HG02840 (cell line): ENCODE data around the gene WDR89.
"Not testable (repeated sequence)": the region's sequence is repeated elsewhere in the genome, so short reads cannot be mapped to it uniquely, and the experiment has no call there.

Source experiments
- ATAC-seq: cut with Tn5 transposase; IDR thresholded peaks from one replicate; pipeline ENCODE4 v1.9.1; 2021; ENCODE audit warnings: mild to moderate bottlenecking, moderate library complexity, moderate number of reproducible peaks; ENCODE audit not compliant: unreplicated experiment, low FRiP score

The WDR89 gene, protein sequence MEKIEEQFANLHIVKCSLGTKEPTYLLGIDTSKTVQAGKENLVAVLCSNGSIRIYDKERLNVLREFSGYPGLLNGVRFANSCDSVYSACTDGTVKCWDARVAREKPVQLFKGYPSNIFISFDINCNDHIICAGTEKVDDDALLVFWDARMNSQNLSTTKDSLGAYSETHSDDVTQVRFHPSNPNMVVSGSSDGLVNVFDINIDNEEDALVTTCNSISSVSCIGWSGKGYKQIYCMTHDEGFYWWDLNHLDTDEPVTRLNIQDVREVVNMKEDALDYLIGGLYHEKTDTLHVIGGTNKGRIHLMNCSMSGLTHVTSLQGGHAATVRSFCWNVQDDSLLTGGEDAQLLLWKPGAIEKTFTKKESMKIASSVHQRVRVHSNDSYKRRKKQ

DNA sequence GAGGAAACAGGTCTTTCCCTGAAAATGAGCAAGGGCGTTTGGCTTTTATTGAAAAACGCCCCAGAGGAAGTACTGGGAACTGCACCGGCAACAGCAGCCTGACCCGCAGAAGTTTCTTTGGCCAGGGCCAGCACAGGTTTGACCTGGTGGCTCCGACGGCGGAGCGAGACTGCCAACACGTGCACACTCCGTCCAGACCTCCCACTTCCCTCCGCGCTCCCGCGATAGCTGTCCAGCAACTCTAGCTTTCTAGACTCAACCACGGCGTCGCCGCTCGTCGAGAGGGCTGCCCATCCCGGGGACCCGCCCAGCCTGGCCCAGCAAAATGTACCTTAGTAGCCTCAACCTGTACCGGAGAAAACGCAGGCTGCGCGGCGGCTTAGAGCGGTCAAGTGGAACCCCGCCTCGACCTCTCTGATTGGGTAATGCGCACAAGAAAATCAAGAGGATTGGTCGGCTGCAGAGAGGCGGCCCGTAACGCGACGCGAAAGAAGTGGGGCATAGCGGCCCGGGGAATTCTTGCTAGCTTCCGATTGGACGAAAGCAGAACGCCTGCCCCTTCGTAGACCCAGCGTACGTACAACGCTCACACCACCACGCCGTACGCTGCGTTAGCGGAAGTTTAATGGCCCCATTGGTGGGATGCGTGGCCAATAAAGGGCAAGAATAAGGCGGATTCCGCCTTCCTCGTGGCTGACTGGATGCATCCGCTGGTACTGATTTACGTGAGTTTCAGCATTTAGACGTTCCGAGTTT, at the start of gene WDR89:
WDR89 (minus strand) TSS at position 399 of the 756 bp plus-strand sequence. CDS start 41,929 bp downstream, outside the sequence.
- peak; percentile 89 for ATAC-seq

- no peak for ATAC-seq
Measured at GRCh38 chr14:63689132-63689531, 47.5 kb upstream of the WDR89 start.

DNA sequence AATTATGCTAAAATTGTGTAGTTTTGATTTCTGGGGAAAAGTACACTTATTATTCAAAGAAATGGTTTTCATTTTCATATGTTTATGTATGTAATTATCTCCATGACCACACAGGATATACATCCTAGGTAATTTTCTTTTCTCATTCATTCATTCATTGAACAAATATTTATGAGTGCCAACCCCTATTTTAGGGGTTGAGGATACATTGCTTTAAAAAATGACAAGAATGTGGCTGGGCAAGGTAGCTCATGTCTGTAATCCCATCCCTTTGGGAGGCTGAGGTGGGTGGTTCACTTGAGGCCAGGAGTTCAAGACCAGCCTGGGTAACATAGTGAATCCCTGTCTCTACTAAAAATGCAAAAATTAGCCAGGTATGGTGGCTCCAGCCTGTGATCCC, 45.3 kb upstream of the WDR89 start:
- no peak for ATAC-seq

GRCh38 chr14:63685401-63685800, 43.7 kb upstream of the WDR89 start:
- ATAC-seq, result no peak

DNA sequence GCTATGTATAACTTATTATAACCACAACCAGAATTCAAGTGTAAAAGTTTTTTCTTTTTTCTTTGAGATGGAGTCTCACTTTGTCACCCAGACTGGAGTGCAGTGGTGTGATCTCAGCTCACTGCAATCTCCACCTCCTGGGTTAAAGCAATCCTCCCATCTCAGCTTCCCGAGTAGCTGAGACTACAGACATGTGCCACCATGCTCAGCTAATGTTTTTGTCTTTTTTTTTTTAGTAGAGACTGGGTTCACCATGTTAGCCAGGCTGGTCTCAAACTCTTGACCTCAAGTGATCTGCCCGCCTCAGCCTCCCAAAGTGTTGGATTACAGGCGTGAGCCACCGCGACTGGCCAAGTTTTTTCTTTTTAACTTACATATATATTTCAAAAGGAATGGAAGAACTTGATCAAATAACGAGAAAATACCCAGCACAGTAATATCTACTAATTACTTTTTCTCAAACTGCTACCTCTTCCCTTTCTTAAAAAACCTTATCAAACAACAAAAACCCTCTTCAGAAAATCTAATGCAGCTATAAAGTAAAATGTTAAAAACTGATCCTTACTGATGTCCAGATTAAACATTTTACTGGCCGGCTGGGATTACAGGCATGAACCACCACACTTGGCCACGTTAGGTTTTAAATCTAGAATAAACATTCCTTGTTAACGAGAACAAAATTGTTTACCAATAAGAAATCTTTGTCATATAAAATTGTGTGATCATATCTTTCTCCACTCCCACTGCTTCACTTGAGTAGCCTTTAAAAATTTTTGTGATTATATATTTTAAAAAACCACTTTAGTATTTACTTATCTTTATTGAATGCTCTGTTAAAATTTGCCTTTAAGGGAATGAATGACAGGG, 41.3 kb upstream of the WDR89 start:
- ATAC-seq, result no peak

- no peak for ATAC-seq
Measured at GRCh38 chr14:63678536-63678935, 36.9 kb upstream of the WDR89 start.

DNA sequence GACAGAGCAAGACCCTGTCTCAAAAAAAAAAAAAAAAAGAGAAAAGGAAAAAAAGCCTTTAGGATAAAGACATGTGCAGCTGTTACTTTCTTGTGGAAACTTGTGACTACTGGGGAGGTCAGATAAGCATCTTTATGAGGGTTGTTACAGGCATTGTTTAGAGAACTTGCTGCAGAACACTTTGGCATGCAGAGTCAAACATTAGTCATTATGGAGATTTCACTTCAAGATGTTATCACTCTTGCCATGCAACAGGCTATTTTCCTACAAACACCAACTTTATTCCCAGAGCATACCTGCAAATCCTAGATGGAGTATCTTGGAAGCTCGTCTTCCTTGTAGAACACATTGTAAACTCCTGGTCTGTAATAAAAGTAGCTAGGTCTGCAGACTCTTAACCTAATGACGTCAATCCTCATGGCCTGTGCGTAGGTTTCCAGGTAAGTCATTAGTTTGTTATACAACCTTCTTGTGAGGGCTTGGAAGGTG, 36.3 kb upstream of the WDR89 start:
- ATAC-seq, result no peak

DNA sequence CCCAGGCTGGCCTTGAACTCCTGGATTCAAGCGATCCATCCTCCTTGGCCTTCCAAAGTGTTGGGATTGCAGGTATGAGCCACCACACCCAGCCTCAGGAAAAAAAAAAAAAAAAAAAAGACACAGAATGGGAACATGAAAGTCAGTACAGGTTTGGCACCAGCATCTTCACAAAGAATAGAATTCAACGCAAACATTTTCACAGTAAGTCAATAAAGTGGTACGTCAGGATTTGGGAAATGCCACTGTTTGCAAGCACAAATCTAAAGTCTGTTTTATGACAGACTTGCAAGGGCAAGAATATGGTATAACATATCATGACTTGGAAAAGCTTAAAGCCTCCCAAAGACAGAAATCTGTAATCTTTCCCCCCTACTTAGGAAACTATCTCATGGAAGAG, 34.9 kb upstream of the WDR89 start:
- ATAC-seq, result no peak

- no peak for ATAC-seq
Measured at GRCh38 chr14:63673886-63674497, 32.3 kb upstream of the WDR89 start.

GRCh38 chr14:63673255-63673654, 31.6 kb upstream of the WDR89 start:
- ATAC-seq, result no peak

GRCh38 chr14:63672417-63673180, 30.9 kb upstream of the WDR89 start:
- ATAC-seq, result no peak

DNA sequence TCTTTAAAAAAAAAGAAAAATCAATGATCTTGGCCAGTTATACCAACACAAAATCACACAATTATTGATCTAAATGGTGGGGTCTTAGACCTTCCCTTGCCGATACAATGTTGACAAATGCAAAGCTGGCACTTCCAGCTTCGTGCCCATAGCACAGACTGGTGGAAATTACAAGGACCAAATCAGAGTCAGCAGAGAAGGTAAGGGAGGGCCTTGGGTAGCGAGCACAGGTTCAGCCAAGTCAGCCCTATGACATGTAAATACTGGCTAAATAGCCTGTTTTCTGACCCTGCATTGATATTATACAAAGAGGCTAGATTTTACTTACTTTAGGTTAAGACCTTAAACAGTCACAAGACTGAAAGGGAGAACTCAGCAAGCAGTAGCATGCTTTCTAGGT, 30.3 kb upstream of the WDR89 start:
- ATAC-seq, result no peak

DNA sequence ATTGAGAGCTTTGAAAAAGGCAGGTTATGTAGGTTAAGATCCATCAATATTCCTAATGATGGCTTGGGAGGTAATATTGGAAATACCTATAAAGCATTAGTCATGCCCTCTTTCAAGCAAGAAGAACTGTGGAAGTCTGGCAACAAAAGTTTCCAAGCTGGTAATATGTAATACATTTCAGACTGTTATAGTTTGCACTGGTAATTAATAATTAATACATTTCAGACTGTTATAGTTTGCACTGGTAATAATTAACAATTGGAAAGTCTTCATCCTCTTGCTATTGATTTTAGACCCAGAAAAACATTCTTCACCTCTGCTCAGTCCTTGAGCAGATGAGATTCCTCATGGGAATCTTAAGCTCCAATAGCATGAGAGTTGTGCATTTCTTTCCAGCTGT, 29.0 kb upstream of the WDR89 start:
- no peak for ATAC-seq

DNA sequence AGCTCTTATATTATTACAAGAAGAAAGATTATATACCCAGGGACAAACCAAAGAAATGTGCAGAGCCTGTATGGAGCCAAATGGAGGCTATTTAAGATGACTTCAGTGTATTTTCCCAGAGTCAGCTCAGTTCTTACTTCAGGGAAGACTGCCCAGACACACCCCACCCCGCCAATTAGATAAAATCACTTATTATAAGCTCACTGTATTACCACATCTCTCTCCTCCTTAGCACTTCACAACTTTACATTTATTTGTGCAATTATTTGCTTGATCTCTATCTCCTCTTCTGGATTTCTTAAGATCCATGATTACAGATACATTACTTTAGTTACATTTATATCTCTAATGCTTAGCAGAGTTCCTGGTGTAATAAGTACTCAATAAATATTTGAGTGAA, 24.7 kb upstream of the WDR89 start:
- ATAC-seq, result no peak

GRCh38 chr14:63663428-63664341, 22.0 kb upstream of the WDR89 start:
- ATAC-seq, result no peak

DNA sequence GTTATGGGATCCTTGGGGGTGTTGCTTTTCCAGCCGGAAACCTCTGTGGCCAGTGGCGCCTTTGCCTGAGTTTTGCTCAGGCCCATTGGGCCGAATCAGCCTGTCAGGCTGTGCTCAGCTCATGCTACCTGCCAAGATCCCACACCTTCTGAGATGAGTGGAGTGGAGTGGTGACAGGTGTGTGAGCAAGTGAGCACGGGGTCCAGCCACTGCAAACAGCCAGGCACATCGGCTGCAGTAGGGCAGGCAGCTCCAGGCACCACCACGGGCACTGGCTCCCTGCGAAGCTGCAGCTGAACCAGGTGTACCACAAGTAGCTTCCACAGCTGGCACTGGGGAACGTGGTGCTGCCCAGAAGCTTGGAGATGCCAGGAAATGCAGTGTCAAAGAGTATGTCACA, 21.1 kb upstream of the WDR89 start:
- no peak for ATAC-seq

DNA sequence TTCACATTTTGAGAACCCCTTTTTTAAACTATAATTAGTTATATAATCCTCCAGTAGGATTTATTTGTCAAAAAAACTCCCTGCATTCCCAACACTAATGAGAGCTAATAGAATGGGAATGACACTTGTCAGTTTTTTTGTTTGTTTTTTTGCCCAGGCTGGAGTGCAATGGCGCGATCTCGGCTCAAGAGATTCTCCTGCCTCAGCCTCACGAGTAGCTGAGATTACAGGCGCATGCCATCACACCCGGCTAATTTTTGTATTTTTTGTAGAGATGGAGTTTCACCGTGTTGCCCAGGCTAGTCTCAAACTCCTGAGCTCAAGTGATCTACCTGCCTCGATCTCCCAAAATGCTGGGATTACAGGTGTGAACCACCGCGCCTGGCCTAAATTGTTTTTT, 20.2 kb upstream of the WDR89 start:
- not testable (repeated sequence) for ATAC-seq

- no peak for ATAC-seq
Measured at GRCh38 chr14:63659726-63660125, 18.1 kb upstream of the WDR89 start.

DNA sequence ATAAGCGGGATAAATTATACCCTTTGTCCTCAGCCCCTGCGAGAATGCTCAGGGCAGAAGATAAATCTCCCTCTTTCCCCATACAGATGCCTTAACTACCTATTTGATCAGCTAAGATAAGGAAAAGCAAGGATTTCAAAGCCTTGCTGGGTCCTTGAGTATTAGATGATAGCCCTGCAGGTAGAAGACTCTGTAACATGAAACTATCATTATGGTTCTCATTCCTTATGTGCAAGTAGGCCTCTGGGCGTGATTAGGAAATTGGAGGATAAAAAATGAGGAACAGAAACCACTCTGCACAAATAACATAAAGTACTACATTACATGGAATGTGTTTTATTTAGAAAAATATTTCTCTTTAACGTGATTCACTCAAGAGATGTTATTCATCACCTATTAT, 14.5 kb upstream of the WDR89 start:
- no peak for ATAC-seq
